K562 (cell line): ENCODE data around the gene PCDH19. TPM values are rescaled to one million over a fixed set of nuclear protein-coding genes. Genes with fewer than 3 reads are reported as not detected.

Source experiments
- ATAC-seq: fragments of 200-7000 bp; cut with Tn5 transposase; 3 replicates; pipeline ENCODE4 v1.9.1; 2020; ENCODE audit warnings: moderate library complexity
- BruUV-seq: library from RNA; stranded (reverse); fragments of 400-500 nt; replicated peaks from 2 replicates; lab custom pipeline; 2021; lab: Mats Ljungman, UMichigan
- CTCF ChIA-PET: fragments of 300-600 bp; formaldehyde crosslinking; extraction: SDS; loops from one replicate; lab custom pipeline; 2021; ENCODE audit warnings: low intra/inter-chr PET ratio; lab: Yijun Ruan, JAX
- POLR2A ChIA-PET: fragments of 300-600, 350-650 bp; sonication (Branson Sonifier 250); formaldehyde crosslinking; extraction: SDS; loops from one replicate; lab custom pipeline; 2021; ENCODE audit warnings: antibody characterized with exemption, inconsistent platforms; lab: Yijun Ruan, JAX
- DNase-seq, 4 experiments: peaks; one replicate each; pipeline versions ENCODE4 v3.0.0 to v3.0.0-alpha.2; 2011 to 2018; ENCODE audit warnings: low spot score in 3 of 4, mixed read lengths in 3 of 4; ENCODE audit errors: extremely low read depth in 1 of 4
- FAIRE-seq: peaks from 2 replicates; lab custom pipeline; 2011; peaks lifted over from hg19 to GRCh38; lab: Jason Lieb, UNC
- H2AFZ ChIP-seq: 2 replicates; pipeline ENCODE4 v1.6.0; 2011; ENCODE audit warnings: low read depth, low read length, control low read depth, inconsistent platforms
- H3K27ac ChIP-seq: fragments of 200-600 bp; 3 replicates; pipeline ENCODE4 v1.8.0; 2011; ENCODE audit warnings: low read depth, mild to moderate bottlenecking, control low read depth, inconsistent platforms, low read length, moderate library complexity, mixed read lengths; ENCODE audit errors: extremely low read depth
- H3K27me3 ChIP-seq, 2 experiments: fragments of 300-600 bp in 1 of 2; 2 replicates in 1 of 2; 3 replicates in 1 of 2; pipeline versions ENCODE4 v1.6.0 to v1.8.0; 2011; ENCODE audit warnings: inconsistent platforms in 2 of 2, low read length in 2 of 2, mild to moderate bottlenecking in 1 of 2, mixed read lengths in 1 of 2, moderate library complexity in 1 of 2; ENCODE audit not compliant: control insufficient read depth in 2 of 2, insufficient read depth in 2 of 2
- H3K36me3 ChIP-seq: fragments of 300-600 bp; 3 replicates; pipeline ENCODE4 v1.8.0; 2011; ENCODE audit warnings: mild to moderate bottlenecking, low read length, inconsistent platforms; ENCODE audit not compliant: control insufficient read depth, insufficient read depth
- H3K4me1 ChIP-seq, 2 experiments: fragments of 200-600 bp in 1 of 2; replicated peaks in 1 of 2; 2 replicates in 1 of 2; 3 replicates in 1 of 2; pipeline versions ENCODE4 v1.5.1 to v1.8.0; 2011; ENCODE audit warnings: inconsistent platforms in 2 of 2, low read length in 2 of 2, mild to moderate bottlenecking in 1 of 2, mixed read lengths in 1 of 2, moderate library complexity in 1 of 2; ENCODE audit not compliant: control insufficient read depth in 2 of 2, insufficient read depth in 2 of 2
- H3K4me2 ChIP-seq: 2 replicates; pipeline ENCODE4 v1.6.1; 2011; ENCODE audit warnings: low read length, control low read depth, inconsistent platforms, mixed read lengths; ENCODE audit not compliant: insufficient read depth
- H3K4me3 ChIP-seq: fragments of 200-600 bp; sonication (generic), shearing (Covaris generic); 2 replicates; pipeline ENCODE4 v1.5.1; 2016; ENCODE audit warnings: control low read depth, inconsistent platforms
- H3K79me2 ChIP-seq: fragments of 200-600 bp; 3 replicates; pipeline ENCODE4 v1.8.0; 2011; ENCODE audit warnings: low read length, inconsistent platforms; ENCODE audit not compliant: control insufficient read depth, insufficient read depth
- H3K9ac ChIP-seq, 2 experiments: 2 replicates each; pipeline versions ENCODE4 v1.6.0 to v1.6.1; 2011; ENCODE audit warnings: low read depth in 2 of 2, low read length in 2 of 2, control low read depth in 1 of 2, inconsistent platforms in 1 of 2, mild to moderate bottlenecking in 1 of 2, mixed read lengths in 1 of 2; ENCODE audit not compliant: insufficient read depth in 1 of 2
- H3K9me1 ChIP-seq: one replicate; pipeline ENCODE4 v1.6.0; 2011; ENCODE audit warnings: inconsistent platforms, mild to moderate bottlenecking, low read length, moderate library complexity; ENCODE audit not compliant: control insufficient read depth, insufficient read depth
- H3K9me3 ChIP-seq: replicated peaks from 2 replicates; pipeline ENCODE4 v1.5.1; 2011; ENCODE audit warnings: low read depth, low read length, inconsistent platforms; ENCODE audit not compliant: control insufficient read depth, insufficient read depth
- H4K20me1 ChIP-seq: replicated peaks from 2 replicates; pipeline ENCODE4 v1.6.1; 2011; ENCODE audit warnings: low read length, inconsistent platforms, mixed read lengths; ENCODE audit not compliant: control insufficient read depth, insufficient read depth
- GTF2E2 ChIP-seq: fragments of 200-800 bp; sonication (Bioruptor generic); IDR thresholded peaks from 2 replicates; pipeline ENCODE4 v1.6.1; 2016; ENCODE audit warnings: missing genetic modification characterization, missing compliant biosample characterization
- HIVEP1 ChIP-seq: fragments of 250-450 bp; sonication (Bioruptor Pico); IDR thresholded peaks from 2 replicates; pipeline ENCODE4 v1.4.0; 2020; ENCODE audit warnings: mild to moderate bottlenecking
- KDM5B ChIP-seq: fragments of 200-600 bp; sonication (generic); IDR thresholded peaks from 2 replicates; pipeline ENCODE4 v1.6.1; 2012; ENCODE audit warnings: low read depth, mild to moderate bottlenecking, moderate library complexity, low read length, control low read depth, inconsistent platforms; ENCODE audit not compliant: insufficient replicate concordance
- MAZ ChIP-seq, 2 experiments: fragments of 450-650 bp in 1 of 2; sonication (generic) in 1 of 2; formaldehyde crosslinking; IDR thresholded peaks in 1 of 2; conservative IDR thresholded peaks in 1 of 2; 2 replicates each; pipeline versions ENCODE4 v1.4.0 to v1.5.0; 2020; ENCODE audit warnings: mild to moderate bottlenecking in 1 of 2, missing genetic modification reagents in 1 of 2
- NFE2L1 ChIP-seq: fragments of 450-650 bp; IDR thresholded peaks from 2 replicates; pipeline ENCODE4 v1.6.1; 2016; ENCODE audit warnings: missing genetic modification characterization, low read depth, mild to moderate bottlenecking, missing compliant biosample characterization, moderate library complexity, borderline replicate concordance
- RHOXF2B ChIP-seq: fragments of 250-450 bp; sonication (Bioruptor Pico); conservative IDR thresholded peaks from 2 replicates; pipeline ENCODE4 v1.5.1; 2021
- SIN3B ChIP-seq: fragments of 450-650 bp; IDR thresholded peaks from 2 replicates; pipeline ENCODE4 v1.6.1; 2017; ENCODE audit warnings: low read depth, mild to moderate bottlenecking, moderate library complexity
- YY1 ChIP-seq, 3 experiments: IDR thresholded peaks; 2 replicates each; pipeline ENCODE4 v1.6.1; 2011; ENCODE audit warnings: low read length in 2 of 3, mild to moderate bottlenecking in 2 of 3, moderate library complexity in 2 of 3, borderline replicate concordance in 1 of 3, control low read depth in 1 of 3, low read depth in 1 of 3; ENCODE audit not compliant: insufficient read depth in 3 of 3, insufficient replicate concordance in 2 of 3, control insufficient read depth in 1 of 3, insufficient read length in 1 of 3; ENCODE audit errors: extremely low read depth in 1 of 3
- ZNF253 ChIP-seq: fragments of 250-450 bp; sonication (Bioruptor Pico); conservative IDR thresholded peaks from 2 replicates; pipeline ENCODE4 v1.6.1; 2021; ENCODE audit warnings: mild to moderate bottlenecking
- WGBS: fragments of 100-300 bp; shearing (Covaris generic); methylation state at CpG from one replicate; pipeline ENCODE4 v1.1.6; 2016; ENCODE audit warnings: low coverage, mixed read lengths; ENCODE audit not compliant: insufficient coverage; ENCODE audit errors: missing lambda C conversion rate; 5-methylcytosine and 5-hydroxymethylcytosine counted together
- in situ Hi-C: fragments of 300-500 bp; cut with MboI; formaldehyde crosslinking; loops from 4 replicates; pipeline ENCODE4 v1.15.0; 2018; ENCODE audit warnings: inconsistent platforms, mixed read lengths
- intact Hi-C: fragments of 100-400 bp; cut with micrococcal nuclease; formaldehyde crosslinking; loops from 2 replicates; pipeline ENCODE4 v1.14.2; 2022
- polyA plus RNA-seq, 8 experiments: library from polyadenylated mRNA; depleted of rRNA in 4 of 8; stranded (reverse) in 5 of 8; unstranded in 3 of 8; fragments of >200 nt; fragmentation: Nextera tagmentation in 2 of 8; fragmentation: Illumina TruSeq in 1 of 8; extraction: Ambion mirVana in 2 of 8; extraction: Trizol in 1 of 8; gene quantifications; 2 replicates each; pipeline versions ENCODE4 v1.2.1 to v1.2.3, GENCODE V29; 2011 to 2014; ENCODE audit warnings: inconsistent platforms in 1 of 8, missing spikeins in 1 of 8
- total RNA-seq, 7 experiments: library from RNA; depleted of rRNA in 6 of 7; stranded (reverse); fragments of >200 nt in 6 of 7; fragmentation: Illumina TruSeq in 2 of 7; extraction: Trizol in 2 of 7; gene quantifications; 2 replicates each; pipeline versions ENCODE4 v1.2.1 to v1.2.3, GENCODE V29; 2011 to 2021; ENCODE audit warnings: low replicate concordance in 1 of 7
- TF ChIP-seq, protein P1 (sequence below), 2 experiments: IDR thresholded peaks; 2 replicates each; pipeline ENCODE4 v1.6.1; 2011; ENCODE audit warnings: borderline replicate concordance in 1 of 2, control low read depth in 1 of 2, low read depth in 1 of 2, low read length in 1 of 2, mild to moderate bottlenecking in 1 of 2, mixed read lengths in 1 of 2, moderate library complexity in 1 of 2; ENCODE audit not compliant: insufficient read depth in 1 of 2, insufficient read length in 1 of 2, poor library complexity in 1 of 2, severe bottlenecking in 1 of 2; ENCODE audit errors: extremely low read depth in 1 of 2
- TF ChIP-seq, protein P2 (sequence below): fragments of 250-450 bp; sonication (Bioruptor Pico); IDR thresholded peaks from 2 replicates; pipeline ENCODE4 v1.4.0; 2020; ENCODE audit warnings: mild to moderate bottlenecking, moderate library complexity

PCDH19 gene
- total and polyA plus RNA-seq, 9 of the 15 experiments (the other 6 are each of a cell fraction or from before 2014, with no cell fraction given), result not detected

DNA sequence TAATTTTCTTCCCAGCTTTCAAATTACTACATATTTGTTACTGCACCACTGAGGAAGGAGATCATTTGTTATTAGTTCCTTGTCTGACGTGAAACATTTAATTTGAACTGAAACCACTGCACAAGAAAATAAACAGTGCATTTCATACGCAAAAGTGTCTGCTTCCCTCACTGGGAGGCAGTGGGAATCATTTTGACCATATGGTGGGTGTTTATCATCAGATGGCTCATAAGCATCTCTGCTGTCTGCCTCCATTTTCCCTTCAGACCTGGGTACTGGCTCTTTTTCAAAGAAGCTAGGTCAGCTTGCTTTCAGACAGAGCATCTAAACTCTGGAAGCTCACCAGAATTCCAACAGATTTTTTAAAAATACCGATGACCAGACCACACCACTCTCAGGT is 135.2 kb downstream of the PCDH19 start:
- FAIRE-seq (no peak), DNase-seq (no peak), ATAC-seq (no peak)
- H3K9me3 ChIP-seq, result no peaks in the 10 kb centered on the region
- no peaks in the 10 kb centered on the region for H3K27me3 ChIP-seq
- ChIA-PET CTCF (no interaction called here), POLR2A (no interaction called here)
- in situ Hi-C loops, result no loop called here
- H3K79me2 ChIP-seq, result no peaks in the 10 kb centered on the region
- H4K20me1 ChIP-seq, result no peaks in the 10 kb centered on the region
- H2AFZ ChIP-seq, result no peak overlapping the region
- no peaks in the 10 kb centered on the region for H3K4me1 ChIP-seq
- WGBS, result 0% methylated on average over 2 of the region's 3 CpGs
- H3K9ac ChIP-seq, result no peak overlapping the region
- no peak overlapping the region for H3K27ac ChIP-seq
- BruUV-seq, result no TSS peak
- H3K4me2 ChIP-seq, result no peak overlapping the region
- H3K9me1 ChIP-seq, result no peaks in the 10 kb centered on the region
- no peaks in the 10 kb centered on the region for H3K36me3 ChIP-seq
- TF ChIP-seq HIVEP1 (CRISPR knock-in tag), result no peak
- TF ChIP-seq, all 486 proteins: peak for 0
- intact Hi-C loops, result no loop called here
- H3K4me3 ChIP-seq, result no peak overlapping the region

DNA sequence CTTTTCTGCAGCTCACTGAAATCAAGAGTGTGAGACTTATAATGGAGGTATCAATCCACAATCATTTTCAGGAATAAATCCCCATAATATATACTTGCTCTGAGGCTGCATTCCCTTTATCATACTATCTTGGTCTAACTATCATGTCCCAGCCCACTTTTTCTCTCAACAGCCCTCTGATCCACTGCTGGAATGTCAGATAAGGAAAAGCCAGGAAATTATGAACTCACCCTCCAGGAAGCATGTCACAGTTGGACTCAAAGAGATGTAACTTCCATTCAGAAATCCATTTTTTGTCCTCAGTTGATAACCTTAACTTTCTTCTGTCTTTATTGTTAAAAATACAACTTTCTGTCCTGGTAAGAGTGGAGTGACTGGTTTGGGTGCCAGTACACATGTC is 144.9 kb downstream of the PCDH19 start:
- H3K27ac ChIP-seq, result no peak overlapping the region
- ChIA-PET POLR2A (no interaction called here), CTCF (no interaction called here)
- H3K4me1 ChIP-seq, result no peaks in the 10 kb centered on the region
- no peaks in the 10 kb centered on the region for H3K36me3 ChIP-seq
- ATAC-seq (no peak), DNase-seq (no peak), FAIRE-seq (no peak)
- no peaks in the 10 kb centered on the region for H3K27me3 ChIP-seq
- H3K4me3 ChIP-seq, result no peak overlapping the region
- intact Hi-C loops, result no loop called here
- H3K4me2 ChIP-seq, result no peak overlapping the region
- no peaks in the 10 kb centered on the region for H4K20me1 ChIP-seq
- H3K9me3 ChIP-seq, result no peaks in the 10 kb centered on the region
- no TSS peak for BruUV-seq
- no peak overlapping the region for H3K9ac ChIP-seq
- in situ Hi-C loops, result no loop called here
- H3K79me2 ChIP-seq, result no peaks in the 10 kb centered on the region
- no peaks in the 10 kb centered on the region for H3K9me1 ChIP-seq
- no peak overlapping the region for H2AFZ ChIP-seq
- TF ChIP-seq RHOXF2B, result no peak
- TF ChIP-seq MAZ (CRISPR knock-in tag; conservative IDR thresholded peaks at IDR 0.05 in 1 of 2, IDR thresholded peaks at IDR 0.05 in 1 of 2), result no peak
- TF ChIP-seq, protein P1, sequence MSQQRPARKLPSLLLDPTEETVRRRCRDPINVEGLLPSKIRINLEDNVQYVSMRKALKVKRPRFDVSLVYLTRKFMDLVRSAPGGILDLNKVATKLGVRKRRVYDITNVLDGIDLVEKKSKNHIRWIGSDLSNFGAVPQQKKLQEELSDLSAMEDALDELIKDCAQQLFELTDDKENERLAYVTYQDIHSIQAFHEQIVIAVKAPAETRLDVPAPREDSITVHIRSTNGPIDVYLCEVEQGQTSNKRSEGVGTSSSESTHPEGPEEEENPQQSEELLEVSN (IDR thresholded peaks at IDR 0.05; ENCODE audit: borderline replicate concordance in 1 of 2, extremely low read depth in 1 of 2, insufficient read depth in 1 of 2, insufficient read length in 1 of 2, low read depth in 1 of 2, low read length in 1 of 2, poor library complexity in 1 of 2, severe bottlenecking in 1 of 2), result no peak
- TF ChIP-seq GTF2E2 (tag), result no peak
- TF ChIP-seq YY1 (IDR thresholded peaks at IDR 0.05; ENCODE audit: borderline replicate concordance in 1 of 3, control insufficient read depth in 1 of 3, extremely low read depth in 1 of 3, insufficient read depth in 3 of 3, insufficient read length in 1 of 3, insufficient replicate concordance in 2 of 3, low read depth in 1 of 3, low read length in 2 of 3), result no peak
- TF ChIP-seq NFE2L1 (tag), result no peak
- TF ChIP-seq KDM5B, result no peak
- TF ChIP-seq, protein P2, sequence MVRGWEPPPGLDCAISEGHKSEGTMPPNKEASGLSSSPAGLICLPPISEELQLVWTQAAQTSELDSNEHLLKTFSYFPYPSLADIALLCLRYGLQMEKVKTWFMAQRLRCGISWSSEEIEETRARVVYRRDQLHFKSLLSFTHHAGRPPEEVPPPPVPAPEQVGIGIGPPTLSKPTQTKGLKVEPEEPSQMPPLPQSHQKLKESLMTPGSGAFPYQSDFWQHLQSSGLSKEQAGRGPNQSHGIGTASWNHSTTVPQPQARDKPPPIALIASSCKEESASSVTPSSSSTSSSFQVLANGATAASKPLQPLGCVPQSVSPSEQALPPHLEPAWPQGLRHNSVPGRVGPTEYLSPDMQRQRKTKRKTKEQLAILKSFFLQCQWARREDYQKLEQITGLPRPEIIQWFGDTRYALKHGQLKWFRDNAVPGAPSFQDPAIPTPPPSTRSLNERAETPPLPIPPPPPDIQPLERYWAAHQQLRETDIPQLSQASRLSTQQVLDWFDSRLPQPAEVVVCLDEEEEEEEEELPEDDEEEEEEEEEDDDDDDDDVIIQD (CRISPR knock-in tag), result no peak
- no peak for TF ChIP-seq SIN3B
- no peak for TF ChIP-seq ZNF253 (CRISPR knock-in tag)
